ENCODE results near the gene MVD.

Gene MVD

DNA sequence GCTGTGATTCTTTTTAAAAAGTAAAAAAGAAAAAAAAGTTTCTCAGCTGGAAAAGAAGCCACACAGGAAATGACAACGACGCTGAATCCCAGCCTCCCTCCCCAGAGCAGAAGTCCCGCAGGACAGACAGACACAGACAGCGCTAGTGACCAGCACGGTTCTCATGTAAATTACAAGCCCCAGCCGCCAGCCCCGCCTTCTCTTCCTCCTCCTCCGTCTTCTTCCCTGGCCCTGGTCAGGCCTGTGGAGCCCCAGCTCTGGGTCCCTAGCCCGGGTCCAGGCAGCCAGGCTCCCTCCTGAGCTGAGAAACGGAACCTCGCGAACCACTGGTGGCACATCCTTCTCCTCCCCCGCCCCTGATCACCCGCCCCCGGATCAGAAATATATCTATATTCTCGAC, 31.5 kb downstream of the MVD start:
- TF ChIP-seq, protein P1, sequence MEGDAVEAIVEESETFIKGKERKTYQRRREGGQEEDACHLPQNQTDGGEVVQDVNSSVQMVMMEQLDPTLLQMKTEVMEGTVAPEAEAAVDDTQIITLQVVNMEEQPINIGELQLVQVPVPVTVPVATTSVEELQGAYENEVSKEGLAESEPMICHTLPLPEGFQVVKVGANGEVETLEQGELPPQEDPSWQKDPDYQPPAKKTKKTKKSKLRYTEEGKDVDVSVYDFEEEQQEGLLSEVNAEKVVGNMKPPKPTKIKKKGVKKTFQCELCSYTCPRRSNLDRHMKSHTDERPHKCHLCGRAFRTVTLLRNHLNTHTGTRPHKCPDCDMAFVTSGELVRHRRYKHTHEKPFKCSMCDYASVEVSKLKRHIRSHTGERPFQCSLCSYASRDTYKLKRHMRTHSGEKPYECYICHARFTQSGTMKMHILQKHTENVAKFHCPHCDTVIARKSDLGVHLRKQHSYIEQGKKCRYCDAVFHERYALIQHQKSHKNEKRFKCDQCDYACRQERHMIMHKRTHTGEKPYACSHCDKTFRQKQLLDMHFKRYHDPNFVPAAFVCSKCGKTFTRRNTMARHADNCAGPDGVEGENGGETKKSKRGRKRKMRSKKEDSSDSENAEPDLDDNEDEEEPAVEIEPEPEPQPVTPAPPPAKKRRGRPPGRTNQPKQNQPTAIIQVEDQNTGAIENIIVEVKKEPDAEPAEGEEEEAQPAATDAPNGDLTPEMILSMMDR (IDR thresholded peaks at IDR 0.05; ENCODE audit: low read depth, low read length, missing control alignments) = no peak
- no peak for DNase-seq (ENCODE audit: low read depth)
- no peak overlapping the region for H3K4me3 ChIP-seq (ENCODE audit: low read depth, low read length)

DNA sequence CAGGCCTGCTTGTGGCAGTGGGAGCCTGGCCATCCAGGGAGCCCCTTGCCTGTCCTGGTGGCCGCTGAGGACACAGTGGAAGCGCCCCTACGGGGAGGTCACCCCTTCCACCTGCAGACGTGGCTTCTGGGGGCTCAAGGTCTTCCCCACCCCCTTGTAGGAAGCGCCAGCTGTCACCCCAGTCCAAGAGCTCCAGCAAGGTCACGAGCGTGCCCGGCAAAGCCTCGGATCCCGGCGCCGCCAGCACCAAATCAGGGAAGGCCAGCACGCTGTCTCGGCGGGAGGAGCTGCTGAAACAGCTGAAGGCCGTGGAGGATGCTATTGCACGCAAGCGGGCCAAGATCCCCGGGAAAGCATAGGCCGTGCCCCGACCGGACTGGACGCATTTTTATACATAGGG, 31.9 kb downstream of the MVD start:
- no peak overlapping the region for H3K4me3 ChIP-seq (ENCODE audit: low read depth, low read length)
- TF ChIP-seq, protein P1 (IDR thresholded peaks at IDR 0.05; ENCODE audit: low read depth, low read length, missing control alignments) = no peak
- DNase-seq (ENCODE audit: low read depth) = no peak

DNA sequence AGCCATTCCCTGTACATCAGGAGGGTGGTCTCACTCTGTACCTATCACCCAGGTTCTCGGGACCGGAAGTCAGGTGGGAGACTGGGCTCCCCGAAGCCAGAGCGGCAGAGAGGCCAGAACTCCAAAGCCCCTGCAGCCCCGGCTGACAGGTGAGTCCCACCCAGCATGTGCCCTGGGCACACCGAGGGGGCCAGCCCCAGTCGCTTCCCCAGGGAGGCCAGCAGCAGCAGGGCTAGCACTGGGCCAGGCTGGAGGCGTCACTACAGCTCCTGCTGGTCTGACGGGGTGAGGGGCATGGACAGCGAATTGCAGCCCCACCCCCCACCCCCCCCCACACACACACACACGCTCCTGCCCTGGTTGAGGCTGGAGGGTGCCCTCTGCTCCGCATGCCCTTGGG, 32.5 kb downstream of the MVD start:
- TF ChIP-seq, protein P1 (IDR thresholded peaks at IDR 0.05; ENCODE audit: low read depth, low read length, missing control alignments) = no peak
- DNase-seq (ENCODE audit: low read depth) = no peak
- H3K4me3 ChIP-seq (ENCODE audit: low read depth, low read length) = no peak overlapping the region

DNA sequence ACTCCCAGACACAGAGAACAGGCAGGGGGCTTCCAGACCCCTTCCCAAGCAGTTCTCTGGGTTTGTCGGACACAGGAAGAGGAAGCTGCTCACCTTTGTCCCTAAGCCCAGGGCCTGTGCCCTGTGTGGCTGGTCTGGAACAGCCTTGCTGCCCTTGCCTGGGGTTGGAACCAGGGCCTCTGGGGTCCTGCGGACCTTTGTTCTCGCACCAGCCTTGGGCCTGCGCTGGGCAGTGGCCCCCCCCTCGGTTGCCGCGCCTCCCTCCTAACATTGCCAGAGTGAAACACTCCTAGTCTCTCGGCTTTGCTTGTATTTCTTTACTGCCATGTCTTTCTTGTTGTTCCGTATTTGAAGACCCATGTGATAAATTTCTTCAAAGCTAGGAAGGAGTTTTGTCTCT, 33.1 kb downstream of the MVD start:
- no peak overlapping the region for H3K4me3 ChIP-seq (ENCODE audit: low read depth, low read length)
- TF ChIP-seq, protein P1 (IDR thresholded peaks at IDR 0.05; ENCODE audit: low read depth, low read length, missing control alignments) = no peak
- no peak for DNase-seq (ENCODE audit: low read depth)

DNA sequence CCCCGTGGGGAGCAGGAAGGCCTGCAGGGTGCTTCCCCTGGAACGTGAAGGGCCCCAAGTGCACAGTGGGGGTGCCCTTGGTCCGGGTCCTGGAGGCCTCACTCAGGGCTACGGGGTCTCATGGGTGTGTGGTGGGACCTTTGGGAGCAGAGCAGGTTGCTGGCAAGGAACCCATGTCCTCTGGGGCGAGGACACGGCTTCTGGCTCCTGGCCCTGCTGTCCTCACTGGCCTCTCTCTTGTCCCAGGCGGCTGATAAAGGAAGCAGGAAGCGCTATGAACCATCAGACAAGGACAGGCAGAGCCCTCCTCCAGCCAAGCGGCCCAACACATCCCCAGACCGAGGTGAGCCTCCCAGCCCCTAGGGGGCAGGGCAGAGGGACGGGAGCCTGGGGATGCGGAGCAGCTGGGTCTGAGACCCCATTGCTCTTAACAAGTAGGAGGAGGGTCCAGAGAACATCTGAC, 34.3 kb downstream of the MVD start:
- TF ChIP-seq, protein P1 (IDR thresholded peaks at IDR 0.05; ENCODE audit: low read depth, low read length, missing control alignments) = peak; percentile 39
- no peak for DNase-seq (ENCODE audit: low read depth)
- no peak overlapping the region for H3K4me3 ChIP-seq (ENCODE audit: low read depth, low read length)

DNA sequence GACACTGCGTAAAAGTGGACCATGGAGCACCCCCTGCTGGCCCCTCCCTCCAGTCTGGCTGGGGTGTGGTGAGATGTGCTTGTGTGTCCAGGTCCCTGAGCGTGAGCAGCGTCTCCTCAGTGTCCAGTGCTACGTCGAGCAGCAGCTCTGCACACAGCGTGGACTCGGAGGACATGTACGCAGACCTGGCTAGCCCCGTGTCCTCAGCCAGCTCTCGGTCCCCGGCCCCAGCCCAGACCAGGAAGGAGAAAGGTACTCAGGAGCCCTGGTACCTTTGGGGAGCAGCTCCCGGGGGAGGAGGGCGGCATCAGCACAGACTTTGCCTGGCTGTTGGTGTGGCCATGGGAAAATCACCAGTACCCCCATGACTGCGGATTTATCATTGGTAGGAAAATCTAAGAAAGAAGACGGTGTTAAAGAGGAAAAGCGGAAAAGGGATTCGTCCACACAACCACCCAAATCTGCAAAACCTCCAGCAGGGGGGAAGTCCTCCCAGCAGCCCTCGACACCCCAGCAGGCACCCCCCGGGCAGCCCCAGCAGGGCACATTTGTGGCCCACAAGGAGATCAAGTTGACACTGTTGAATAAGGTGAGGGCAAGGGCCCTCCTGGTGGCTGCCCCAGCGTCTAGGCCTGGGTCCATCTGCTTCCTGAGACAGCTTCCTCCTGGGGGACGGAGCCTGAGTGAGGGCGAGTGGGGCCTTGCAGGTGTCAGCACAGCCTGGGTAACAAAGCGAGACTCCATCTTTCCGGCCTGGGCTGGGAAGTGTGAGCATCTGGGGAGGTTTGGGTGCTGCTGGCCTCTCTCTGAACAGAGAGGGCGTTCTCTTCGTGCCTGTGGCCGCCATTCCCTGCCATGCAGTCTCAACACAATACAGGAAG, 35.1 kb downstream of the MVD start:
- TF ChIP-seq, protein P1 (IDR thresholded peaks at IDR 0.05; ENCODE audit: low read depth, low read length, missing control alignments) = no peak
- DNase-seq (ENCODE audit: low read depth) = no peak
- no peak overlapping the region for H3K4me3 ChIP-seq (ENCODE audit: low read depth, low read length)

DNA sequence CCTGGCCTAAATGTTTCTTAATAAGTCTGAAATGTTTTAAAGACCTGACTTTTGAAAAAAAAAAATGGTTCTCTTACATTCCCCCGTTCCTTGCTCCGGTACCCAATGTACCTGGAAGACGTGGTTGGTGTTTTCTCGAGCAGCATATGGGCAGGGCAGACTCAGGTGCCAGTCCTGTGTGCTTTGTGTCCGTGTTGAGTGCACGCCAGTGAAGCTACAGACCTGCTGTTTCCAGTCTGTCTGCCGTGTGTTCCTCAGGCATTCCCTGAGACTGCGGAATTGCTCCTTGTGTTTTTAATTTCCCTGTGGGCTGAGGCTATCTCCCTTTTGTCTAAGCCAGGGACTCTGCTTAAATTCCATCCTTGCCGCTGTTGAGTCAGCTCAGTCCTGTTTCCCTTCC, 36.2 kb downstream of the MVD start:
- TF ChIP-seq, protein P1 (IDR thresholded peaks at IDR 0.05; ENCODE audit: low read depth, low read length, missing control alignments) = no peak
- no peak for DNase-seq (ENCODE audit: low read depth)
- no peak overlapping the region for H3K4me3 ChIP-seq (ENCODE audit: low read depth, low read length)
